ENCODE results near the gene PXYLP1. TPM values are rescaled to one million over a fixed set of nuclear protein-coding genes. Genes with fewer than 3 reads are reported as not detected.

The PXYLP1 gene
- total and polyA plus RNA-seq, 2 of the 8 experiments (the other 6 are each of a cell fraction or from before 2014, with no cell fraction given), result 19.4 to 20.6 TPM

GRCh38 chr3:141212101-141212500 lies 19.5 kb upstream of the PXYLP1 start (continued):
- TF ChIP-seq SP4 (IDR thresholded peaks at IDR 0.05; ENCODE audit: low read length), result no peak
- TF ChIP-seq CHD2 (IDR thresholded peaks at IDR 0.05; ENCODE audit: low read length), result no peak
- no peak for TF ChIP-seq BRCA1 (IDR thresholded peaks at IDR 0.05; ENCODE audit: low read depth, low read length)
- TF ChIP-seq, protein P1, sequence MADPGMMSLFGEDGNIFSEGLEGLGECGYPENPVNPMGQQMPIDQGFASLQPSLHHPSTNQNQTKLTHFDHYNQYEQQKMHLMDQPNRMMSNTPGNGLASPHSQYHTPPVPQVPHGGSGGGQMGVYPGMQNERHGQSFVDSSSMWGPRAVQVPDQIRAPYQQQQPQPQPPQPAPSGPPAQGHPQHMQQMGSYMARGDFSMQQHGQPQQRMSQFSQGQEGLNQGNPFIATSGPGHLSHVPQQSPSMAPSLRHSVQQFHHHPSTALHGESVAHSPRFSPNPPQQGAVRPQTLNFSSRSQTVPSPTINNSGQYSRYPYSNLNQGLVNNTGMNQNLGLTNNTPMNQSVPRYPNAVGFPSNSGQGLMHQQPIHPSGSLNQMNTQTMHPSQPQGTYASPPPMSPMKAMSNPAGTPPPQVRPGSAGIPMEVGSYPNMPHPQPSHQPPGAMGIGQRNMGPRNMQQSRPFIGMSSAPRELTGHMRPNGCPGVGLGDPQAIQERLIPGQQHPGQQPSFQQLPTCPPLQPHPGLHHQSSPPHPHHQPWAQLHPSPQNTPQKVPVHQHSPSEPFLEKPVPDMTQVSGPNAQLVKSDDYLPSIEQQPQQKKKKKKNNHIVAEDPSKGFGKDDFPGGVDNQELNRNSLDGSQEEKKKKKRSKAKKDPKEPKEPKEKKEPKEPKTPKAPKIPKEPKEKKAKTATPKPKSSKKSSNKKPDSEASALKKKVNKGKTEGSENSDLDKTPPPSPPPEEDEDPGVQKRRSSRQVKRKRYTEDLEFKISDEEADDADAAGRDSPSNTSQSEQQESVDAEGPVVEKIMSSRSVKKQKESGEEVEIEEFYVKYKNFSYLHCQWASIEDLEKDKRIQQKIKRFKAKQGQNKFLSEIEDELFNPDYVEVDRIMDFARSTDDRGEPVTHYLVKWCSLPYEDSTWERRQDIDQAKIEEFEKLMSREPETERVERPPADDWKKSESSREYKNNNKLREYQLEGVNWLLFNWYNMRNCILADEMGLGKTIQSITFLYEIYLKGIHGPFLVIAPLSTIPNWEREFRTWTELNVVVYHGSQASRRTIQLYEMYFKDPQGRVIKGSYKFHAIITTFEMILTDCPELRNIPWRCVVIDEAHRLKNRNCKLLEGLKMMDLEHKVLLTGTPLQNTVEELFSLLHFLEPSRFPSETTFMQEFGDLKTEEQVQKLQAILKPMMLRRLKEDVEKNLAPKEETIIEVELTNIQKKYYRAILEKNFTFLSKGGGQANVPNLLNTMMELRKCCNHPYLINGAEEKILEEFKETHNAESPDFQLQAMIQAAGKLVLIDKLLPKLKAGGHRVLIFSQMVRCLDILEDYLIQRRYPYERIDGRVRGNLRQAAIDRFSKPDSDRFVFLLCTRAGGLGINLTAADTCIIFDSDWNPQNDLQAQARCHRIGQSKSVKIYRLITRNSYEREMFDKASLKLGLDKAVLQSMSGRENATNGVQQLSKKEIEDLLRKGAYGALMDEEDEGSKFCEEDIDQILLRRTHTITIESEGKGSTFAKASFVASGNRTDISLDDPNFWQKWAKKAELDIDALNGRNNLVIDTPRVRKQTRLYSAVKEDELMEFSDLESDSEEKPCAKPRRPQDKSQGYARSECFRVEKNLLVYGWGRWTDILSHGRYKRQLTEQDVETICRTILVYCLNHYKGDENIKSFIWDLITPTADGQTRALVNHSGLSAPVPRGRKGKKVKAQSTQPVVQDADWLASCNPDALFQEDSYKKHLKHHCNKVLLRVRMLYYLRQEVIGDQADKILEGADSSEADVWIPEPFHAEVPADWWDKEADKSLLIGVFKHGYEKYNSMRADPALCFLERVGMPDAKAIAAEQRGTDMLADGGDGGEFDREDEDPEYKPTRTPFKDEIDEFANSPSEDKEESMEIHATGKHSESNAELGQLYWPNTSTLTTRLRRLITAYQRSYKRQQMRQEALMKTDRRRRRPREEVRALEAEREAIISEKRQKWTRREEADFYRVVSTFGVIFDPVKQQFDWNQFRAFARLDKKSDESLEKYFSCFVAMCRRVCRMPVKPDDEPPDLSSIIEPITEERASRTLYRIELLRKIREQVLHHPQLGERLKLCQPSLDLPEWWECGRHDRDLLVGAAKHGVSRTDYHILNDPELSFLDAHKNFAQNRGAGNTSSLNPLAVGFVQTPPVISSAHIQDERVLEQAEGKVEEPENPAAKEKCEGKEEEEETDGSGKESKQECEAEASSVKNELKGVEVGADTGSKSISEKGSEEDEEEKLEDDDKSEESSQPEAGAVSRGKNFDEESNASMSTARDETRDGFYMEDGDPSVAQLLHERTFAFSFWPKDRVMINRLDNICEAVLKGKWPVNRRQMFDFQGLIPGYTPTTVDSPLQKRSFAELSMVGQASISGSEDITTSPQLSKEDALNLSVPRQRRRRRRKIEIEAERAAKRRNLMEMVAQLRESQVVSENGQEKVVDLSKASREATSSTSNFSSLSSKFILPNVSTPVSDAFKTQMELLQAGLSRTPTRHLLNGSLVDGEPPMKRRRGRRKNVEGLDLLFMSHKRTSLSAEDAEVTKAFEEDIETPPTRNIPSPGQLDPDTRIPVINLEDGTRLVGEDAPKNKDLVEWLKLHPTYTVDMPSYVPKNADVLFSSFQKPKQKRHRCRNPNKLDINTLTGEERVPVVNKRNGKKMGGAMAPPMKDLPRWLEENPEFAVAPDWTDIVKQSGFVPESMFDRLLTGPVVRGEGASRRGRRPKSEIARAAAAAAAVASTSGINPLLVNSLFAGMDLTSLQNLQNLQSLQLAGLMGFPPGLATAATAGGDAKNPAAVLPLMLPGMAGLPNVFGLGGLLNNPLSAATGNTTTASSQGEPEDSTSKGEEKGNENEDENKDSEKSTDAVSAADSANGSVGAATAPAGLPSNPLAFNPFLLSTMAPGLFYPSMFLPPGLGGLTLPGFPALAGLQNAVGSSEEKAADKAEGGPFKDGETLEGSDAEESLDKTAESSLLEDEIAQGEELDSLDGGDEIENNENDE (IDR thresholded peaks at IDR 0.05; ENCODE audit: insufficient replicate concordance, low read length), result no peak
- no peak for TF ChIP-seq SP2 (IDR thresholded peaks at IDR 0.05; ENCODE audit: low read length)
- TF ChIP-seq EGR1 (IDR thresholded peaks at IDR 0.05; ENCODE audit: borderline replicate concordance, low read depth, low read length), result no peak
- TF ChIP-seq TAF1 (IDR thresholded peaks at IDR 0.05; ENCODE audit: low read depth, low read length), result no peak
- TF ChIP-seq CTCF (IDR thresholded peaks at IDR 0.05; ENCODE audit: control extremely low read depth in 1 of 3, insufficient read depth in 1 of 3, low read depth in 1 of 3, low read length in 3 of 3), result no peak
- TF ChIP-seq POLR2A (IDR thresholded peaks at IDR 0.05; ENCODE audit: control extremely low read depth in 1 of 2, low read depth in 2 of 2, low read length in 2 of 2), result no peak
